Glutamatergic neuron (in vitro differentiated cells): ENCODE measurements around the gene KCNT1. TPM values are rescaled to one million over a fixed set of nuclear protein-coding genes. Genes with fewer than 3 reads are reported as not detected.

Experiments used
- DNase-seq: peaks from one replicate; pipeline ENCODE4 v3.0.0; 2022
- H3K27ac Mint-ChIP-seq: one replicate; pipeline ENCODE4 v1.8.0; 2020; ENCODE audit warnings: mild to moderate bottlenecking, mixed read lengths, inconsistent platforms; ENCODE audit not compliant: unreplicated experiment
- H3K27me3 Mint-ChIP-seq: one replicate; pipeline ENCODE4 v1.8.0; 2020; ENCODE audit warnings: mild to moderate bottlenecking, moderate library complexity, mixed read lengths, inconsistent platforms; ENCODE audit not compliant: unreplicated experiment
- H3K36me3 Mint-ChIP-seq: one replicate; pipeline ENCODE4 v1.8.0; 2020; ENCODE audit warnings: mild to moderate bottlenecking, mixed read lengths, inconsistent platforms; ENCODE audit not compliant: unreplicated experiment
- H3K4me1 Mint-ChIP-seq: one replicate; pipeline ENCODE4 v1.8.0; 2020; ENCODE audit warnings: mild to moderate bottlenecking, low read depth, mixed read lengths, inconsistent platforms; ENCODE audit not compliant: unreplicated experiment
- H3K4me3 Mint-ChIP-seq: one replicate; pipeline ENCODE4 v1.8.0; 2020; ENCODE audit warnings: mild to moderate bottlenecking, mixed read lengths, inconsistent platforms; ENCODE audit not compliant: unreplicated experiment
- H3K9me3 Mint-ChIP-seq: one replicate; pipeline ENCODE4 v1.8.0; 2020; ENCODE audit warnings: mild to moderate bottlenecking, moderate library complexity, mixed read lengths, inconsistent platforms; ENCODE audit not compliant: unreplicated experiment
- CTCF ChIP-seq: fragments of 200-600 bp; sonication (generic); IDR thresholded peaks from one replicate; pipeline ENCODE4 v1.5.0; 2021; ENCODE audit not compliant: partially characterized antibody, unreplicated experiment
- total RNA-seq: library from RNA; stranded (reverse); fragmentation: NEBNext Ultra II Directional; extraction: Animal tissue kit (Norgen Biotek cat#: 25700); gene quantifications from one replicate; pipeline ENCODE4 v1.2.1, GENCODE V29; 2021; ENCODE audit not compliant: unreplicated experiment

The KCNT1 gene
- total RNA-seq, 1 donor from 2014 or later = 0.76 TPM

GRCh38 chr9:135759676-135760300 is 57.8 kb downstream of the KCNT1 start:
- no peak for TF ChIP-seq CTCF
- peaks cover 10% of the 10 kb centered on the region for H3K36me3 Mint-ChIP-seq
- no peaks in the 10 kb centered on the region for H3K4me1 Mint-ChIP-seq

GRCh38 chr9:135760465-135760864 is 58.5 kb downstream of the KCNT1 start:
- Mint-ChIP-seq H3K4me3 (no peak overlapping the region), H3K27me3 (peaks cover 10% of the 10 kb centered on the region), H3K27ac (peak overlapping the region; percentile 59), H3K36me3 (peaks cover 10% of the 10 kb centered on the region), H3K9me3 (peaks cover 10% of the 10 kb centered on the region), H3K4me1 (no peaks in the 10 kb centered on the region)
- no peak for TF ChIP-seq CTCF
- no peak for DNase-seq

More at GRCh38 chr9:135759676-135760300, 57.8 kb downstream of the KCNT1 start:
- H3K27me3 Mint-ChIP-seq = peaks cover 10% of the 10 kb centered on the region
- H3K4me3 Mint-ChIP-seq = no peak overlapping the region
- no peak overlapping the region for H3K27ac Mint-ChIP-seq
- DNase-seq = no peak
- H3K9me3 Mint-ChIP-seq = peaks cover 6% of the 10 kb centered on the region

GRCh38 chr9:135761150-135761844 is 59.3 kb downstream of the KCNT1 start:
- Mint-ChIP-seq H3K4me3 (no peak overlapping the region), H3K27me3 (peaks cover 12% of the 10 kb centered on the region), H3K9me3 (peaks cover 17% of the 10 kb centered on the region), H3K27ac (no peak overlapping the region), H3K36me3 (peaks cover 16% of the 10 kb centered on the region), H3K4me1 (no peaks in the 10 kb centered on the region)
- no peak for TF ChIP-seq CTCF
- DNase-seq = no peak

- Mint-ChIP-seq H3K9me3 (peaks cover 20% of the 10 kb centered on the region), H3K4me3 (no peak overlapping the region), H3K36me3 (peaks cover 20% of the 10 kb centered on the region), H3K27me3 (peaks cover 12% of the 10 kb centered on the region), H3K4me1 (no peaks in the 10 kb centered on the region), H3K27ac (no peak overlapping the region)
- TF ChIP-seq CTCF = no peak
- no peak for DNase-seq
These were observed 59.8 kb downstream of the KCNT1 start for GRCh38 chr9:135761845-135762168.

GRCh38 chr9:135762921-135763320 is 60.9 kb downstream of the KCNT1 start:
- no peak for TF ChIP-seq CTCF
- H3K4me1 Mint-ChIP-seq = no peaks in the 10 kb centered on the region
- peaks cover 12% of the 10 kb centered on the region for H3K27me3 Mint-ChIP-seq
- no peak overlapping the region for H3K4me3 Mint-ChIP-seq
- peaks cover 20% of the 10 kb centered on the region for H3K36me3 Mint-ChIP-seq
- DNase-seq = no peak
- no peak overlapping the region for H3K27ac Mint-ChIP-seq
- peaks cover 20% of the 10 kb centered on the region for H3K9me3 Mint-ChIP-seq
